IMR-90 (cell line): ENCODE results near the gene RIMBP2. TPM values are rescaled to one million over a fixed set of nuclear protein-coding genes. Genes with fewer than 3 reads are reported as not detected.

ENCODE experiments used
- ATAC-seq: fragments of 200-7000 bp; cut with Tn5 transposase; 2 replicates; pipeline ENCODE4 v1.9.1; 2020; ENCODE audit warnings: low read depth, mild to moderate bottlenecking, moderate library complexity
- BruUV-seq: library from RNA; stranded (reverse); fragments of 400-500 nt; replicated peaks from 2 replicates; lab custom pipeline; 2021; lab: Mats Ljungman, UMichigan
- CTCF ChIA-PET: fragments of 300-600 bp; formaldehyde crosslinking; extraction: SDS; loops from one replicate; lab custom pipeline; 2021; ENCODE audit warnings: antibody characterized with exemption; lab: Yijun Ruan, JAX
- POLR2A ChIA-PET: fragments of 300-600 bp; sonication (Branson Sonifier 250); formaldehyde crosslinking; loops from one replicate; lab custom pipeline; 2022; ENCODE audit warnings: antibody characterized with exemption; ENCODE audit not compliant: unreplicated experiment; lab: Charles Lee
- DNase-seq: peaks from one replicate; pipeline ENCODE4 v3.0.0; 2013
- H2AFZ ChIP-seq: replicated peaks from 2 replicates; pipeline ENCODE3; 2013; ENCODE audit warnings: low read length, mild to moderate bottlenecking; ENCODE audit not compliant: poor library complexity
- H2AK5ac ChIP-seq: 2 replicates; pipeline ENCODE4 v1.6.1; 2013; ENCODE audit warnings: low read depth, low read length, inconsistent platforms
- H2AK9ac ChIP-seq: replicated peaks from 2 replicates; pipeline ENCODE3; 2013; ENCODE audit warnings: mild to moderate bottlenecking, low read depth, low read length, moderate library complexity; ENCODE audit not compliant: poor library complexity
- H2BK120ac ChIP-seq: 2 replicates; pipeline ENCODE4 v1.6.1; 2013; ENCODE audit warnings: low read depth, low read length, inconsistent platforms
- H2BK15ac ChIP-seq: 3 replicates; pipeline ENCODE4 v1.6.1; 2013; ENCODE audit warnings: low read depth, low read length, inconsistent platforms
- H2BK20ac ChIP-seq: 2 replicates; pipeline ENCODE4 v1.6.1; 2013; ENCODE audit warnings: low read depth, mild to moderate bottlenecking, inconsistent platforms, low read length, moderate library complexity
- H2BK5ac ChIP-seq: 2 replicates; pipeline ENCODE4 v1.6.1; 2013; ENCODE audit warnings: mild to moderate bottlenecking, low read depth, low read length, inconsistent platforms; ENCODE audit not compliant: poor library complexity, severe bottlenecking
- H3K14ac ChIP-seq: replicated peaks from 2 replicates; pipeline ENCODE4 v1.6.1; 2013; ENCODE audit warnings: low read depth, low read length, inconsistent platforms
- H3K18ac ChIP-seq: 2 replicates; pipeline ENCODE4 v1.6.1; 2013; ENCODE audit warnings: low read depth, low read length, control low read depth
- H3K23ac ChIP-seq: 2 replicates; pipeline ENCODE4 v1.6.1; 2013; ENCODE audit warnings: low read depth, low read length, inconsistent platforms
- H3K27ac ChIP-seq: 2 replicates; pipeline ENCODE4 v1.5.1; 2013; ENCODE audit warnings: mild to moderate bottlenecking, control low read depth, low read length; ENCODE audit not compliant: insufficient read depth
- H3K27me3 ChIP-seq: 2 replicates; pipeline ENCODE4 v1.6.1; 2013; ENCODE audit warnings: low read length; ENCODE audit not compliant: control insufficient read depth, insufficient read depth
- H3K36me3 ChIP-seq: 2 replicates; pipeline ENCODE4 v1.6.1; 2013; ENCODE audit warnings: low read length, mixed read lengths; ENCODE audit not compliant: control insufficient read depth, insufficient read depth
- H3K4ac ChIP-seq: 2 replicates; pipeline ENCODE4 v1.6.1; 2013; ENCODE audit warnings: low read depth, low read length, inconsistent platforms
- H3K4me1 ChIP-seq: 2 replicates; pipeline ENCODE4 v1.6.1; 2013; ENCODE audit warnings: low read length, mixed read lengths; ENCODE audit not compliant: control insufficient read depth, insufficient read depth
- H3K4me2 ChIP-seq: 2 replicates; pipeline ENCODE4 v1.6.1; 2013; ENCODE audit warnings: low read depth, mild to moderate bottlenecking, control low read depth, low read length, moderate library complexity
- H3K4me3 ChIP-seq: 2 replicates; pipeline ENCODE4 v1.5.1; 2013; ENCODE audit warnings: low read depth, mild to moderate bottlenecking, control low read depth, low read length, moderate library complexity; ENCODE audit not compliant: insufficient read depth
- H3K56ac ChIP-seq: 2 replicates; pipeline ENCODE4 v1.6.1; 2013; ENCODE audit warnings: low read length, inconsistent platforms; ENCODE audit not compliant: insufficient read depth; ENCODE audit errors: extremely low read depth
- H3K79me1 ChIP-seq, 2 experiments: 2 replicates each; pipeline ENCODE4 v1.6.1; 2013; ENCODE audit warnings: low read length in 2 of 2, inconsistent platforms in 1 of 2, low read depth in 1 of 2
- H3K9ac ChIP-seq: 2 replicates; pipeline ENCODE4 v1.6.1; 2013; ENCODE audit warnings: low read depth, low read length, control low read depth
- H3K9me1 ChIP-seq: 2 replicates; pipeline ENCODE4 v1.6.1; 2013; ENCODE audit warnings: low read length, inconsistent platforms; ENCODE audit not compliant: insufficient read depth
- H3K9me3 ChIP-seq: 2 replicates; pipeline ENCODE4 v1.6.1; 2013; ENCODE audit warnings: low read length; ENCODE audit not compliant: control insufficient read depth, insufficient read depth
- H4K20me1 ChIP-seq: 2 replicates; pipeline ENCODE4 v1.6.1; 2013; ENCODE audit warnings: low read length, inconsistent platforms; ENCODE audit not compliant: insufficient read depth
- H4K5ac ChIP-seq: 2 replicates; pipeline ENCODE4 v1.6.1; 2013; ENCODE audit warnings: mild to moderate bottlenecking, low read depth, low read length, control low read depth
- H4K8ac ChIP-seq, 2 experiments: 2 replicates each; pipeline ENCODE4 v1.6.1; 2013; ENCODE audit warnings: low read depth in 2 of 2, low read length in 2 of 2, control low read depth in 1 of 2, inconsistent platforms in 1 of 2
- H4K91ac ChIP-seq: 2 replicates; pipeline ENCODE4 v1.6.1; 2013; ENCODE audit warnings: low read depth, low read length, inconsistent platforms; ENCODE audit not compliant: insufficient read depth
- NFE2L2 ChIP-seq: fragments of 150-350 bp; IDR thresholded peaks from 2 replicates; pipeline ENCODE4 v1.6.1; 2016; ENCODE audit warnings: low read depth, mild to moderate bottlenecking, low read length
- RAD21 ChIP-seq: IDR thresholded peaks from 2 replicates; pipeline ENCODE4 v1.6.1; 2012; ENCODE audit warnings: low read length, improper control_type of control experiment
- WGBS, 2 experiments: methylation state at CpG; one replicate each; pipeline versions ENCODE4 v1.1.5 to v1.1.7; 2013; ENCODE audit warnings: missing lambda C conversion rate in 2 of 2; ENCODE audit not compliant: insufficient read length in 1 of 2; ENCODE audit errors: extremely low coverage in 2 of 2; 5-methylcytosine and 5-hydroxymethylcytosine counted together
- dilution Hi-C: fragments of 300-500 bp; cut with HindIII; formaldehyde crosslinking; loops from one replicate; pipeline ENCODE4 v1.14.3; 2018; ENCODE audit warnings: low sequenced_read_pairs; ENCODE audit not compliant: unreplicated experiment
- in situ Hi-C: fragments of 300-500 bp; cut with MboI; formaldehyde crosslinking; loops from 3 replicates; pipeline ENCODE4 v1.14.3; 2019; ENCODE audit warnings: low sequenced_read_pairs, inconsistent platforms, mixed read lengths
- intact Hi-C: fragments of 100-400 bp; cut with micrococcal nuclease; formaldehyde crosslinking; loops from 2 replicates; pipeline ENCODE4 v1.10.0; 2022
- polyA plus RNA-seq, 3 experiments: library from polyadenylated mRNA; depleted of rRNA; stranded (reverse); fragments of >200 nt; gene quantifications; 2 replicates each; pipeline ENCODE4 v1.2.3, GENCODE V29; 2012; ENCODE audit warnings: low replicate concordance in 1 of 3
- total RNA-seq: library from RNA; depleted of rRNA; stranded (reverse); fragments of >200 nt; gene quantifications from 2 replicates; pipeline ENCODE4 v1.2.3, GENCODE V29; 2012

Gene RIMBP2
- total and polyA plus RNA-seq, 2 of the 4 experiments (the other 2 are of a cell fraction), result not detected

DNA sequence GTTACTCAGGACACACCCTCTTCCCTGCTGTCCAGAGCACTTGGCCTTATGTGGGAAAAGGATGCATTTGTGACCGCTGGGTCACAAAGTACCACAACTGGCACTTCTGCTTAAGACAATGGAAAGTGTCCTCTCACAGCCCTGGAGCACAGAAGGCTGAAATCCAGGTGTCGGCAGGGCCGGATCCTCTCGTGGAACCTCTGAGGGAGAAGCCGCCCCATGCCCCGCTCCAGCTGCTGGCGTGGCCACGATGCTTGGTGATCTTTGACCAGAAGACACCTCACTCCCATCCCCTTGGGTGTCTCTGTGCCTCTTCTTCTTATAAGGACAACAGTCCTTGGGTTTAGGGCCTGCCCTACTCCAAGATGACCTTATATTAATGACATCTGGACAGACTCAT lies 221.4 kb downstream of the RIMBP2 start:
- DNase-seq (no peak), ATAC-seq (no peak)
- H3K4me2 ChIP-seq, result no peak overlapping the region
- TF ChIP-seq RAD21 (no peak), NFE2L2 (no peak)
- WGBS, 2 experiments, result no CpG with 5 or more reads among the region's 8 CpGs
- H3K79me1 ChIP-seq, result no peaks in the 10 kb centered on the region
- H3K4ac ChIP-seq, result no peak overlapping the region
- no peaks in the 10 kb centered on the region for H3K9me1 ChIP-seq
- no peak overlapping the region for H4K91ac ChIP-seq
- no peaks in the 10 kb centered on the region for H3K4me1 ChIP-seq
- H2BK120ac ChIP-seq, result no peak overlapping the region
- H4K8ac ChIP-seq, result no peak overlapping the region
- H4K20me1 ChIP-seq, result no peaks in the 10 kb centered on the region
- H3K14ac ChIP-seq, result no peak overlapping the region
- ChIA-PET CTCF (no interaction called here), POLR2A (no interaction called here)
- no peak overlapping the region for H3K23ac ChIP-seq
- no peak overlapping the region for H2BK15ac ChIP-seq
- H4K5ac ChIP-seq, result no peak overlapping the region
- H2AK9ac ChIP-seq, result no peak overlapping the region
- H2BK20ac ChIP-seq, result no peak overlapping the region
- intact Hi-C loops, result no loop called here
- H3K27ac ChIP-seq, result no peak overlapping the region
- H2AFZ ChIP-seq, result no peak overlapping the region
- H3K9ac ChIP-seq, result no peak overlapping the region
- in situ Hi-C loops, result no loop called here
- no peaks in the 10 kb centered on the region for H3K36me3 ChIP-seq
- H3K9me3 ChIP-seq, result peaks cover 43% of the 10 kb centered on the region
- no TSS peak for BruUV-seq
- dilution Hi-C loops, result no loop called here
- H3K56ac ChIP-seq, result no peak overlapping the region
- no peak overlapping the region for H3K18ac ChIP-seq
- no peak overlapping the region for H2AK5ac ChIP-seq
- no peaks in the 10 kb centered on the region for H3K27me3 ChIP-seq
- no peak overlapping the region for H3K4me3 ChIP-seq
- no peak overlapping the region for H2BK5ac ChIP-seq
